Measurements from ENCODE around the gene PEA15. TPM values are rescaled to one million over a fixed set of nuclear protein-coding genes. Genes with fewer than 3 reads are reported as not detected.
A peak's percentile ranks its signal among the peaks of the same experiment; 100 is the strongest.

PEA15 gene, protein sequence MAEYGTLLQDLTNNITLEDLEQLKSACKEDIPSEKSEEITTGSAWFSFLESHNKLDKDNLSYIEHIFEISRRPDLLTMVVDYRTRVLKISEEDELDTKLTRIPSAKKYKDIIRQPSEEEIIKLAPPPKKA
- 183 and 198 TPM in 2 replicates for total RNA-seq (2022)
- percentile 91 among the genes with signal in this experiment for Bru-seq, nascent RNA
- percentile 98 among the genes with signal in this experiment for BruChase-seq, experiment 1, labeled RNA remaining after a 6-hour chase
- percentile 94 among the genes with signal in this experiment for BruChase-seq, experiment 2, labeled RNA remaining after a 2-hour chase
- long read RNA-seq, transcript PEA15-201 (4 exons, 2,471 nt), result major isoform, 48 of 95 reads
- long read RNA-seq, partial matches to known transcripts, result 40 of 95 reads
- long read RNA-seq, other reads (novel, unspliced or antisense), result 6 of 95 reads

DNA sequence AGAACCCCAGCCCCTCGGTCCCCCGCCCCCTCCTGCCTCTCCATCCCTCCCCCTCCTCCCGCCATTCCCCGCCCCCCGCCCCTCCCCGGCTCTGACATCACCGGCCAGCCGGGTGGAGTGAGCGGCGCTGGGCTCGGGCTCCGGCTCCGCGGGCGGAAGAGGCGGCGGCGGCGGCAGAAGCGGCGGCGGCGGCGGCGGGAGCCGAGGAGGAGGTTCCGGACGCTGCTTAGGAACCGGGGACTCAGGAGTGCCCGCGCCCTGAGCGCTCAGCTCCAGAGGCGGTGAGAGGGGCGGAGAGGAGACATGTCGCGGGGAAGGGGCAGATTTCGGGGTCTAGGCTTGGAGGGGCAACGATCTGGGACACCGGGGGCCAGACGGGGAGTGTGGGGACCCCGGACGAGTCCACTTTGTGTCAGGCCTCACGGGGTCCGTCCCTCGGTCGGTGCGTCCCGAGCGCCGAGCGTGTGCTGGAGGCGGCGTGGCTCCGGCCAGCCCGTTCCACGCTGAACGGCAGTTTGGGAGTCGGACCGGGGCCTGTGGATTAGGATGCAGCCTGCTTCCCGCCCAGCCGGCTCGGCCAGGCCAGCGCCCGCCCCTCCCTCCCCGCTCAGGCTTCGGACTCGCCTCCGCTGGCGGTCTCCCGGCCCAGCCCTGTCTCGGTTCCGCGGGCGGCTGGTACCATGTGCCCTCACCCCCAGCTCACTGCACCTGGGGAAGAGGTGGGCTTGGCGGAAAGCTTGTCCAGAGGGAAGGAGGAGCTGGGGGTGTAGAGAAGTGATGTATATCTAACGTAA lies at the start of gene PEA15:
TSS of gene PEA15 (plus strand) at position 143 of the 794 bp plus-strand sequence. CDS start 6,161 bp downstream, outside the sequence.
- CTCF ChIA-PET, result interaction anchor here (0.6 to 11.6 kb wide), 15 partner anchors 11 to 871 kb away, joined by 3 to 124 read pairs (median 4); partner anchors contain the start of genes CASQ1 and DUSP23
- Mint-ChIP-seq H3K27ac (ENCODE audit: low read depth, unreplicated experiment) (peak within 1 kb of the TSS; percentile 17), H3K27me3 (ENCODE audit: insufficient read depth, unreplicated experiment) (no peaks in the 10 kb centered on the region), H3K4me3 (ENCODE audit: unreplicated experiment) (peak within 1 kb of the TSS; percentile 82), H3K9me3 (ENCODE audit: unreplicated experiment) (no peaks in the 10 kb centered on the region), H3K4me1 (ENCODE audit: insufficient read depth, unreplicated experiment) (peaks cover 25% of the 10 kb centered on the region), H3K36me3 (ENCODE audit: insufficient read depth, unreplicated experiment) (peaks cover 13% of the 10 kb centered on the region)
- no peak for TF ChIP-seq CTCF (IDR thresholded peaks at IDR 0.05; ENCODE audit: unreplicated experiment)
- peak; percentile 75 for DNase-seq (ENCODE audit: unreplicated experiment)
- BruUV-seq (replicated peaks), result no TSS peak
- POLR2A ChIA-PET, result interaction anchor here (0.6 to 4.7 kb wide), 13 partner anchors 10 to 131 kb away, joined by 3 to 29 read pairs (median 4); partner anchors contain the start of genes CASQ1, DCAF8, IGSF8 and PEX19
- intact Hi-C loops (cut with micrococcal nuclease), result loop anchor here (5.0 kb wide), 1 partner anchor 47 kb away; no protein-coding TSS in a partner anchor

GRCh38 chr1:160156361-160156760 lies 48.8 kb upstream of the PEA15 start:
- no TSS peak for BruUV-seq (replicated peaks)
- CTCF ChIA-PET, result interaction anchor here (0.6 to 2.2 kb wide), 9 partner anchors 10 to 381 kb away, joined by 3 to 6 read pairs (median 3); no protein-coding TSS in a partner anchor
- H3K9me3 Mint-ChIP-seq (ENCODE audit: unreplicated experiment), result no peaks in the 10 kb centered on the region
- H3K4me3 Mint-ChIP-seq (ENCODE audit: unreplicated experiment), result no peak overlapping the region
- H3K27ac Mint-ChIP-seq (ENCODE audit: low read depth, unreplicated experiment), result no peak overlapping the region
- POLR2A ChIA-PET, result interaction anchor here (2.2 kb wide), 1 partner anchor 13 kb away, joined by 6 read pairs; no protein-coding TSS in a partner anchor
- intact Hi-C loops (cut with micrococcal nuclease), result no loop called here
- H3K4me1 Mint-ChIP-seq (ENCODE audit: insufficient read depth, unreplicated experiment), result peaks cover 6% of the 10 kb centered on the region
- no peak for DNase-seq (ENCODE audit: unreplicated experiment)
- H3K36me3 Mint-ChIP-seq (ENCODE audit: insufficient read depth, unreplicated experiment), result no peaks in the 10 kb centered on the region
- H3K27me3 Mint-ChIP-seq (ENCODE audit: insufficient read depth, unreplicated experiment), result no peaks in the 10 kb centered on the region
- TF ChIP-seq CTCF (IDR thresholded peaks at IDR 0.05; ENCODE audit: unreplicated experiment), result no peak

- no peak for DNase-seq (ENCODE audit: unreplicated experiment)
- Mint-ChIP-seq H3K9me3 (ENCODE audit: unreplicated experiment) (no peaks in the 10 kb centered on the region), H3K4me3 (ENCODE audit: unreplicated experiment) (no peak overlapping the region), H3K36me3 (ENCODE audit: insufficient read depth, unreplicated experiment) (no peaks in the 10 kb centered on the region), H3K4me1 (ENCODE audit: insufficient read depth, unreplicated experiment) (no peaks in the 10 kb centered on the region), H3K27me3 (ENCODE audit: insufficient read depth, unreplicated experiment) (no peaks in the 10 kb centered on the region), H3K27ac (ENCODE audit: low read depth, unreplicated experiment) (no peak overlapping the region)
- BruUV-seq (replicated peaks), result no TSS peak
- CTCF ChIA-PET, result interaction anchor here (0.9 to 2.2 kb wide), 4 partner anchors 36 to 111 kb away, joined by 3 to 6 read pairs (median 3); no protein-coding TSS in a partner anchor
- TF ChIP-seq CTCF (IDR thresholded peaks at IDR 0.05; ENCODE audit: unreplicated experiment), result no peak
- intact Hi-C loops (cut with micrococcal nuclease), result no loop called here
- POLR2A ChIA-PET, result interaction anchor here (2.2 kb wide), 1 partner anchor 12 kb away, joined by 6 read pairs; no protein-coding TSS in a partner anchor
Observed at GRCh38 chr1:160157174-160157573, 48.0 kb upstream of the PEA15 start.

Data from MCF 10A (cell line).